PC-9 (cell line): ENCODE results near the gene CEP350. TPM values are rescaled to one million over a fixed set of nuclear protein-coding genes. Genes with fewer than 3 reads are reported as not detected.
A peak's percentile ranks its signal among the peaks of the same experiment; 100 is the strongest.

Experiments used
- BruUV-seq: library from RNA; stranded (reverse); fragments of 400-500 nt; replicated peaks from 2 replicates; lab custom pipeline; 2021; lab: Mats Ljungman, UMichigan
- CTCF ChIA-PET: fragments of 300-600 bp; sonication (Branson Sonifier 250); formaldehyde crosslinking; loops from one replicate; lab custom pipeline; 2022; ENCODE audit warnings: antibody characterized with exemption; lab: Charles Lee
- POLR2A ChIA-PET: fragments of 300-600 bp; sonication (Branson Sonifier 250); formaldehyde crosslinking; loops from one replicate; lab custom pipeline; 2022; ENCODE audit warnings: antibody characterized with exemption; ENCODE audit not compliant: unreplicated experiment; lab: Charles Lee
- DNase-seq, 2 experiments: peaks; one replicate each; pipeline versions ENCODE4 v3.0.0 to v3.0.0-alpha.2; 2015 to 2022; ENCODE audit warnings: mixed read lengths in 1 of 2
- H2AFZ ChIP-seq: fragments of 200-600 bp; sonication (generic); 2 replicates; pipeline ENCODE4 v1.8.1; 2017; ENCODE audit warnings: antibody characterized with exemption
- H3F3A ChIP-seq: fragments of 200-600 bp; sonication (generic); 2 replicates; pipeline ENCODE4 v1.8.1; 2017; ENCODE audit warnings: antibody characterized with exemption, mild to moderate bottlenecking, low read depth; ENCODE audit not compliant: insufficient read depth
- H3K27ac ChIP-seq: fragments of 200-600 bp; sonication (generic); 2 replicates; pipeline ENCODE4 v1.6.1; 2016; ENCODE audit warnings: mixed run types
- H3K27me3 ChIP-seq: fragments of 200-600 bp; sonication (generic); 2 replicates; pipeline ENCODE4 v1.6.1; 2016; ENCODE audit warnings: low read depth, mixed run types; ENCODE audit not compliant: insufficient read depth
- H3K36me3 ChIP-seq: fragments of 200-600 bp; sonication (generic); 2 replicates; pipeline ENCODE4 v1.6.1; 2016; ENCODE audit warnings: low read depth, mixed run types
- H3K4me1 ChIP-seq: fragments of 200-600 bp; sonication (generic); replicated peaks from 2 replicates; pipeline ENCODE4 v1.6.1; 2016; ENCODE audit warnings: mixed run types; ENCODE audit not compliant: insufficient read depth
- H3K4me2 ChIP-seq: fragments of 200-600 bp; sonication (generic); 2 replicates; pipeline ENCODE4 v1.6.1; 2017; ENCODE audit warnings: mixed run types
- H3K4me3 ChIP-seq: fragments of 200-600 bp; sonication (generic); 2 replicates; pipeline ENCODE4 v1.6.1; 2016; ENCODE audit warnings: mixed run types
- H3K79me2 ChIP-seq: fragments of 200-600 bp; sonication (generic); 2 replicates; pipeline ENCODE4 v1.6.1; 2017; ENCODE audit warnings: low read depth, mixed run types
- H3K9me2 ChIP-seq: fragments of 200-600 bp; sonication (generic); 2 replicates; pipeline ENCODE4 v1.8.1; 2017; ENCODE audit warnings: mild to moderate bottlenecking; ENCODE audit not compliant: insufficient read depth
- H3K9me3 ChIP-seq: fragments of 200-600 bp; sonication (generic); 2 replicates; pipeline ENCODE4 v1.8.1; 2016; ENCODE audit warnings: low read depth; ENCODE audit not compliant: insufficient read depth
- H4K20me1 ChIP-seq: fragments of 200-600 bp; sonication (generic); 2 replicates; pipeline ENCODE4 v1.8.1; 2017; ENCODE audit not compliant: insufficient read depth
- CTCF ChIP-seq: fragments of 200-600 bp; sonication (generic); conservative IDR thresholded peaks from 2 replicates; pipeline ENCODE4 v1.6.1; 2017; ENCODE audit warnings: mixed run types, antibody characterized with exemption, mild to moderate bottlenecking, moderate library complexity
- EZH2 ChIP-seq: fragments of 200-600 bp; sonication (generic); IDR thresholded peaks from 2 replicates; pipeline ENCODE4 v1.8.0; 2017; ENCODE audit warnings: antibody characterized with exemption, low read depth
- intact Hi-C: fragments of 100-400 bp; cut with micrococcal nuclease; formaldehyde crosslinking; loops from one replicate; pipeline ENCODE4 v1.10.0; 2022; ENCODE audit not compliant: unreplicated experiment
- total RNA-seq: library from RNA; stranded (reverse); gene quantifications from 2 replicates; pipeline ENCODE4 v1.2.3, GENCODE V29; 2021

The CEP350 gene
- total RNA-seq, 1 experiment from 2014 or later = 30.6 TPM

DNA sequence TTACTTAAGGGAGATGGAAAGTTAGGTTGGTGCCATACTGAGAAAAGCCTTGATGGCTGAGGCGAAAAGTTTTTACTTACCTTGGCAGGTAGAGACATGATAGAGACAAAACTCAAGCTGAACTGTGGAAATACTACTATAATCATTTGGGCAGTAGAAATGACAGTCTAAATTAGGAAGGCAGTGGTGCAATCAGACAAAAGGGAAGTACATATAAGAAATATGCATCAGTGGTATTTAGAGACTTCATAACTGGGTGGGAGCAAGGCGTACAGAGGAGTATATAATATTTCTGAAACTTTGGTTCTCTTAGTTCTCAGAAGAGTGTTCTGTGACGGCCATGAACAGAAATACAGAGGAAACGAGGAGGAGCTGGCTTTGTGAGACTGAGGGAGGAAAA, 2.4 kb upstream of the CEP350 start:
- Histone ChIP-seq H3K27ac (no peak overlapping the region), H3K27me3 (no peaks in the 10 kb centered on the region), H2AFZ (no peak overlapping the region), H3K36me3 (no peaks in the 10 kb centered on the region), H4K20me1 (peaks cover 10% of the 10 kb centered on the region; the same call in 1 of the 2 replicates), H3F3A (peaks cover 10% of the 10 kb centered on the region; the same call in 1 of the 2 replicates), H3K79me2 (peaks cover 24% of the 10 kb centered on the region), H3K9me3 (no peaks in the 10 kb centered on the region), H3K4me3 (no peak overlapping the region), H3K9me2 (no peaks in the 10 kb centered on the region), H3K4me1 (peaks cover 15% of the 10 kb centered on the region), H3K4me2 (no peak overlapping the region)
- no peak for DNase-seq
- TF ChIP-seq EZH2 = no peak
- no peak for TF ChIP-seq CTCF
- ChIA-PET CTCF (interaction anchor here (0.7 kb wide), 1 partner anchor 49 kb away, joined by 3 read pairs; no protein-coding TSS in a partner anchor), POLR2A (no interaction called here)
- intact Hi-C loops = no loop called here
- BruUV-seq = no TSS peak

- Histone ChIP-seq H3K27ac (peak overlapping the region; percentile 63), H4K20me1 (peaks cover 19% of the 10 kb centered on the region; the same call in 1 of the 2 replicates), H3K9me3 (no peaks in the 10 kb centered on the region), H3K4me1 (peaks cover 25% of the 10 kb centered on the region), H3K9me2 (no peaks in the 10 kb centered on the region), H3K4me2 (peak overlapping the region; percentile 82), H3K27me3 (no peaks in the 10 kb centered on the region), H2AFZ (peak overlapping the region; percentile 98), H3K4me3 (peak overlapping the region; percentile 65), H3F3A (peaks cover 10% of the 10 kb centered on the region; the same call in 1 of the 2 replicates), H3K36me3 (no peaks in the 10 kb centered on the region), H3K79me2 (peaks cover 43% of the 10 kb centered on the region)
- intact Hi-C loops = loop anchor here (1.0 kb wide), 3 partner anchors 72 to 214 kb away; partner anchors contain the start of genes TOR1AIP1 and TOR1AIP2
- CTCF ChIA-PET = interaction anchor here (0.5 kb wide), 1 partner anchor 930 kb away, joined by 5 read pairs; no protein-coding TSS in a partner anchor
- POLR2A ChIA-PET = interaction anchor here (0.6 to 0.7 kb wide), 2 partner anchors 114 to 825 kb away, joined by 4 to 6 read pairs; no protein-coding TSS in a partner anchor
- TSS peak; percentile 82 for BruUV-seq
- no peak for DNase-seq
- TF ChIP-seq EZH2 (no peak), CTCF (no peak; the same call in 1 of the 2 replicates)
Measured at GRCh38 chr1:179953974-179954492, 577 bp upstream of the CEP350 start.

DNA sequence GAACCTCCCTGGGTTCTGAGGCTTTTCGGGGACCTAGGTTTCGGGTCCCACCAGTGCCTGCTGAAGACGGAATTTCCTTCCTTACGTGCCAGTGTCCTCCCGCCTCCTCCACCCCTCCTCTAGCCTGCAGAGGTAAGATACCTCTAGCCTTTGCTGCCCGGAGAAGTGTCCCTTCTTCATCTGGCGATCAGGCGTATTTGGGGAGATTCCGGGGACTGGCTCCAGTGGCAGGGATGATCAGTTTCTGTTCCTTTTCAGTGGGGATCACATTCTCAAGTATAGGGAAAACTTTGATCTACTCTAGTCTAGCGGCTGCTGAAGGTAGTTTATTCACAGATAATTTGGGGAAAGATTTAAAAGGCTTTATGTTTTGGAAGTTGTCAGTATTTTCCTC, 674 bp downstream of the CEP350 start:
- Histone ChIP-seq H3K27me3 (no peaks in the 10 kb centered on the region), H3K79me2 (peaks cover 52% of the 10 kb centered on the region), H3K27ac (peak overlapping the region; percentile 63), H3K9me3 (no peaks in the 10 kb centered on the region), H3F3A (peaks cover 10% of the 10 kb centered on the region; the same call in 1 of the 2 replicates), H3K4me3 (peak overlapping the region; percentile 65), H4K20me1 (peaks cover 19% of the 10 kb centered on the region; the same call in 1 of the 2 replicates), H3K36me3 (no peaks in the 10 kb centered on the region), H2AFZ (peak overlapping the region; percentile 98), H3K9me2 (no peaks in the 10 kb centered on the region), H3K4me1 (peaks cover 25% of the 10 kb centered on the region), H3K4me2 (peak overlapping the region; percentile 96)
- intact Hi-C loops = no loop called here
- BruUV-seq = no TSS peak
- TF ChIP-seq CTCF (no peak), EZH2 (no peak)
- POLR2A ChIA-PET = interaction anchor here (0.6 kb wide), 1 partner anchor 23 kb away, joined by 4 read pairs; no protein-coding TSS in a partner anchor
- CTCF ChIA-PET = no interaction called here
- peak in 1 of 2 experiments; percentile 39 for DNase-seq
